Panc1 (cell line): ENCODE measurements around the gene PRUNE2. TPM values are rescaled to one million over a fixed set of nuclear protein-coding genes. Genes with fewer than 3 reads are reported as not detected.

ENCODE experiments used
- ATAC-seq: fragments of 200-7000 bp; cut with Tn5 transposase; 2 replicates; pipeline ENCODE4 v1.9.1; 2020; ENCODE audit warnings: mild to moderate bottlenecking, moderate library complexity
- BruUV-seq: library from RNA; stranded (reverse); fragments of 400-500 nt; replicated peaks from 2 replicates; lab custom pipeline; 2021; lab: Mats Ljungman, UMichigan
- CTCF ChIA-PET: fragments of 300-600 bp; sonication (Branson Sonifier 250); formaldehyde crosslinking; loops from one replicate; lab custom pipeline; 2022; ENCODE audit warnings: antibody characterized with exemption; lab: Charles Lee
- POLR2A ChIA-PET: fragments of 300-600 bp; sonication (Branson Sonifier 250); formaldehyde crosslinking; loops from one replicate; lab custom pipeline; 2022; ENCODE audit warnings: antibody characterized with exemption; lab: Charles Lee
- DNase-seq: peaks from one replicate; pipeline ENCODE4 v3.0.0-alpha.2; 2010; ENCODE audit warnings: low read depth, low spot score
- H3K27ac ChIP-seq: 2 replicates; pipeline ENCODE4 v1.5.1; 2011; ENCODE audit warnings: mild to moderate bottlenecking, low read length, inconsistent platforms
- H3K27me3 ChIP-seq: fragments of 200-500 bp; sonication (Bioruptor generic); 2 replicates; pipeline ENCODE4 v1.6.0; 2014; ENCODE audit warnings: low read length, inconsistent platforms; ENCODE audit not compliant: control insufficient read depth, insufficient read depth
- H3K36me3 ChIP-seq: fragments of 200-500 bp; sonication (Bioruptor generic); 2 replicates; pipeline ENCODE4 v1.5.1; 2014; ENCODE audit warnings: inconsistent platforms, mild to moderate bottlenecking, low read length, moderate library complexity; ENCODE audit not compliant: control insufficient read depth, insufficient read depth
- H3K4me1 ChIP-seq: 2 replicates; pipeline ENCODE4 v1.5.1; 2011; ENCODE audit warnings: inconsistent platforms, mild to moderate bottlenecking, low read length, moderate library complexity; ENCODE audit not compliant: control insufficient read depth, insufficient read depth
- H3K4me3 ChIP-seq, 2 experiments: 2 replicates each; pipeline ENCODE4 v1.5.1; 2011 to 2012; ENCODE audit warnings: low read depth in 2 of 2, low read length in 2 of 2, mild to moderate bottlenecking in 2 of 2, inconsistent platforms in 1 of 2, moderate library complexity in 1 of 2
- H3K9me3 ChIP-seq: fragments of 200-500 bp; sonication (Bioruptor generic); 2 replicates; pipeline ENCODE4 v1.5.1; 2014; ENCODE audit warnings: low read depth, mild to moderate bottlenecking, inconsistent platforms, low read length, moderate library complexity; ENCODE audit not compliant: control insufficient read depth, insufficient read depth
- POLR2AphosphoS5 ChIP-seq: IDR thresholded peaks from 2 replicates; pipeline ENCODE4 v1.6.1; 2012; ENCODE audit warnings: mild to moderate bottlenecking, low read depth, low read length, moderate library complexity
- SIN3A ChIP-seq: IDR thresholded peaks from 2 replicates; pipeline ENCODE4 v1.6.1; 2012; ENCODE audit warnings: low read depth, mild to moderate bottlenecking, low read length, moderate library complexity, borderline replicate concordance; ENCODE audit not compliant: insufficient read depth
- TCF7L2 ChIP-seq: IDR thresholded peaks from 2 replicates; pipeline ENCODE4 v1.6.1; 2011; ENCODE audit warnings: mild to moderate bottlenecking, low read depth, low read length, inconsistent platforms
- in situ Hi-C: cut with HindIII; loops from 2 replicates; pipeline ENCODE4 v1.10.0; 2016; ENCODE audit warnings: low sequenced_read_pairs, low pct_unique_long_range_greater_than_20kb
- intact Hi-C: fragments of 100-400 bp; cut with micrococcal nuclease; formaldehyde crosslinking; loops from one replicate; pipeline ENCODE4 v1.10.0; 2022; ENCODE audit not compliant: unreplicated experiment
- total RNA-seq: library from RNA; stranded (reverse); gene quantifications from one replicate; pipeline ENCODE4 v1.2.1, GENCODE V29; 2021; ENCODE audit not compliant: unreplicated experiment
- TF ChIP-seq, protein P1 (sequence below): fragments of 450-650 bp; IDR thresholded peaks from 2 replicates; pipeline ENCODE4 v1.5.1; 2017; ENCODE audit warnings: mild to moderate bottlenecking
- TF ChIP-seq, protein P2 (sequence below), 2 experiments: IDR thresholded peaks; 2 replicates each; pipeline ENCODE4 v1.6.1; 2011 to 2012; ENCODE audit warnings: low read depth in 2 of 2, control low read depth in 1 of 2, low read length in 1 of 2, mild to moderate bottlenecking in 1 of 2, moderate library complexity in 1 of 2; ENCODE audit not compliant: insufficient read depth in 1 of 2

Gene PRUNE2
- total RNA-seq, 1 experiment from 2014 or later, result 0.18 TPM

- BruUV-seq, result no TSS peak
- DNase-seq, result no peak
- in situ Hi-C loops (no loop called here), intact Hi-C loops (no loop called here)
- no peak for ATAC-seq
- Histone ChIP-seq H3K4me3 (no peak overlapping the region), H3K9me3 (no peaks in the 10 kb centered on the region), H3K36me3 (no peaks in the 10 kb centered on the region), H3K27me3 (no peaks in the 10 kb centered on the region), H3K27ac (no peak overlapping the region), H3K4me1 (no peaks in the 10 kb centered on the region)
- POLR2A ChIA-PET, result no interaction called here
- CTCF ChIA-PET, result no interaction called here
- TF ChIP-seq TCF7L2, result no peak
- TF ChIP-seq POLR2AphosphoS5, result no peak
- TF ChIP-seq, protein P1, sequence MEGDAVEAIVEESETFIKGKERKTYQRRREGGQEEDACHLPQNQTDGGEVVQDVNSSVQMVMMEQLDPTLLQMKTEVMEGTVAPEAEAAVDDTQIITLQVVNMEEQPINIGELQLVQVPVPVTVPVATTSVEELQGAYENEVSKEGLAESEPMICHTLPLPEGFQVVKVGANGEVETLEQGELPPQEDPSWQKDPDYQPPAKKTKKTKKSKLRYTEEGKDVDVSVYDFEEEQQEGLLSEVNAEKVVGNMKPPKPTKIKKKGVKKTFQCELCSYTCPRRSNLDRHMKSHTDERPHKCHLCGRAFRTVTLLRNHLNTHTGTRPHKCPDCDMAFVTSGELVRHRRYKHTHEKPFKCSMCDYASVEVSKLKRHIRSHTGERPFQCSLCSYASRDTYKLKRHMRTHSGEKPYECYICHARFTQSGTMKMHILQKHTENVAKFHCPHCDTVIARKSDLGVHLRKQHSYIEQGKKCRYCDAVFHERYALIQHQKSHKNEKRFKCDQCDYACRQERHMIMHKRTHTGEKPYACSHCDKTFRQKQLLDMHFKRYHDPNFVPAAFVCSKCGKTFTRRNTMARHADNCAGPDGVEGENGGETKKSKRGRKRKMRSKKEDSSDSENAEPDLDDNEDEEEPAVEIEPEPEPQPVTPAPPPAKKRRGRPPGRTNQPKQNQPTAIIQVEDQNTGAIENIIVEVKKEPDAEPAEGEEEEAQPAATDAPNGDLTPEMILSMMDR, result no peak
- TF ChIP-seq, protein P2, sequence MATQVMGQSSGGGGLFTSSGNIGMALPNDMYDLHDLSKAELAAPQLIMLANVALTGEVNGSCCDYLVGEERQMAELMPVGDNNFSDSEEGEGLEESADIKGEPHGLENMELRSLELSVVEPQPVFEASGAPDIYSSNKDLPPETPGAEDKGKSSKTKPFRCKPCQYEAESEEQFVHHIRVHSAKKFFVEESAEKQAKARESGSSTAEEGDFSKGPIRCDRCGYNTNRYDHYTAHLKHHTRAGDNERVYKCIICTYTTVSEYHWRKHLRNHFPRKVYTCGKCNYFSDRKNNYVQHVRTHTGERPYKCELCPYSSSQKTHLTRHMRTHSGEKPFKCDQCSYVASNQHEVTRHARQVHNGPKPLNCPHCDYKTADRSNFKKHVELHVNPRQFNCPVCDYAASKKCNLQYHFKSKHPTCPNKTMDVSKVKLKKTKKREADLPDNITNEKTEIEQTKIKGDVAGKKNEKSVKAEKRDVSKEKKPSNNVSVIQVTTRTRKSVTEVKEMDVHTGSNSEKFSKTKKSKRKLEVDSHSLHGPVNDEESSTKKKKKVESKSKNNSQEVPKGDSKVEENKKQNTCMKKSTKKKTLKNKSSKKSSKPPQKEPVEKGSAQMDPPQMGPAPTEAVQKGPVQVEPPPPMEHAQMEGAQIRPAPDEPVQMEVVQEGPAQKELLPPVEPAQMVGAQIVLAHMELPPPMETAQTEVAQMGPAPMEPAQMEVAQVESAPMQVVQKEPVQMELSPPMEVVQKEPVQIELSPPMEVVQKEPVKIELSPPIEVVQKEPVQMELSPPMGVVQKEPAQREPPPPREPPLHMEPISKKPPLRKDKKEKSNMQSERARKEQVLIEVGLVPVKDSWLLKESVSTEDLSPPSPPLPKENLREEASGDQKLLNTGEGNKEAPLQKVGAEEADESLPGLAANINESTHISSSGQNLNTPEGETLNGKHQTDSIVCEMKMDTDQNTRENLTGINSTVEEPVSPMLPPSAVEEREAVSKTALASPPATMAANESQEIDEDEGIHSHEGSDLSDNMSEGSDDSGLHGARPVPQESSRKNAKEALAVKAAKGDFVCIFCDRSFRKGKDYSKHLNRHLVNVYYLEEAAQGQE (IDR thresholded peaks at IDR 0.05; ENCODE audit: insufficient read depth in 1 of 2, low read depth in 2 of 2, low read length in 1 of 2), result no peak
- no peak for TF ChIP-seq SIN3A
Measured at GRCh38 chr9:76638001-76638400, 267.9 kb downstream of the PRUNE2 start.

DNA sequence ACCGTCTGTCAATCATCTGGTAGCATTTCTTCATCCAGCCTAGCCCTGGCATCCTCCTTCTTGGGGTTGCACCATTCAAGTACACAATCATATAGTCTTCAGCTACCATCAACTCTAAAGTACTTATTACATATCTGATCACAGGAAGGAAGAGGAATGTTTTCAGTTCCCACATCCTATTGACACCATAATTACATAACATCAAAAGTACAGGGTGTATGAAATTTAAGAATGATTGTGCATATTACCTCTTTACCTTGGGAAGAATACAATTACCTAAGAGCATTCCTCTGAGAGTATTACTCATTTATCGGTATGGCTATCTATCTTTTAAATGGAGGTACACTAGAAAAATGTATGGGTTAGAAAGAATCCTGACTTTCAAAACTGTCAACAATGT, 268.5 kb downstream of the PRUNE2 start:
- POLR2A ChIA-PET, result no interaction called here
- H3K4me3 ChIP-seq, result no peak overlapping the region
- H3K27me3 ChIP-seq, result no peaks in the 10 kb centered on the region
- in situ Hi-C loops (no loop called here), intact Hi-C loops (no loop called here)
- no peaks in the 10 kb centered on the region for H3K9me3 ChIP-seq
- CTCF ChIA-PET, result no interaction called here
- TF ChIP-seq SIN3A, result no peak
- TF ChIP-seq, protein P2 (IDR thresholded peaks at IDR 0.05; ENCODE audit: insufficient read depth in 1 of 2, low read depth in 2 of 2, low read length in 1 of 2), result no peak
- ATAC-seq, result no peak
- no peak for DNase-seq
- no TSS peak for BruUV-seq
- H3K4me1 ChIP-seq, result no peaks in the 10 kb centered on the region
- H3K27ac ChIP-seq, result no peak overlapping the region
- no peaks in the 10 kb centered on the region for H3K36me3 ChIP-seq
